Esophagus muscularis mucosa (tissue), 4 donors: ENCODE data around the gene PHAF1. TPM values are rescaled to one million over a fixed set of nuclear protein-coding genes. Genes with fewer than 3 reads are reported as not detected.

Experiments
- DNase-seq: peaks from one replicate; pipeline ENCODE4 v3.0.0-alpha.2; 2017; ENCODE audit errors: extremely low spot score
- H3K27ac ChIP-seq, 4 donors: fragments of 200-600 bp; sonication (generic); replicated peaks in 1 of 4; 1 replicate in 3 of 4; 2 replicates in 1 of 4; pipeline ENCODE4 v1.5.1; 2016 to 2019; ENCODE audit warnings: mild to moderate bottlenecking in 1 of 4
- H3K27me3 ChIP-seq, 4 donors: fragments of 200-600 bp; sonication (generic); one replicate each; pipeline versions ENCODE4 v1.5.1 to v1.6.0; 2016 to 2019
- H3K36me3 ChIP-seq, 4 donors: fragments of 200-600 bp; sonication (generic); one replicate each; pipeline ENCODE4 v1.5.1; 2016 to 2019
- H3K4me1 ChIP-seq, 4 donors: fragments of 200-600 bp; sonication (generic); one replicate each; pipeline ENCODE4 v1.5.1; 2016 to 2019
- H3K4me3 ChIP-seq, 4 donors: fragments of 200-600 bp; sonication (generic); 1 replicate in 2 of 4; 2 replicates in 2 of 4; pipeline ENCODE4 v1.5.1; 2016 to 2019; ENCODE audit warnings: mild to moderate bottlenecking in 4 of 4, moderate library complexity in 1 of 4
- H3K9me3 ChIP-seq, 4 donors: fragments of 200-600 bp; sonication (generic); 1 replicate in 3 of 4; 2 replicates in 1 of 4; pipeline ENCODE4 v1.5.1; 2016 to 2019
- CTCF ChIP-seq, 3 experiments: fragments of 200-600 bp in 2 of 3; fragments of 450-650 bp in 1 of 3; sonication (generic) in 2 of 3; IDR thresholded peaks; one replicate each; pipeline ENCODE4 v1.5.1; 2017 to 2019; ENCODE audit warnings: antibody characterized with exemption in 3 of 3, mild to moderate bottlenecking in 2 of 3, moderate library complexity in 1 of 3
- EP300 ChIP-seq: sonication (generic); formaldehyde crosslinking; IDR thresholded peaks from one replicate; pipeline ENCODE4 v1.6.1; 2017; ENCODE audit warnings: antibody characterized with exemption
- POLR2A ChIP-seq: fragments of 450-650 bp; IDR thresholded peaks from one replicate; pipeline ENCODE4 v1.6.1; 2017; ENCODE audit warnings: antibody characterized with exemption, moderate library complexity, mild to moderate bottlenecking, low read depth
- POLR2AphosphoS5 ChIP-seq, 2 donors: sonication (generic); formaldehyde crosslinking; IDR thresholded peaks; one replicate each; pipeline ENCODE4 v1.6.1; 2017; ENCODE audit warnings: antibody characterized with exemption in 2 of 2
- WGBS: methylation state at CpG from one replicate; pipeline ENCODE4 v1.1.5; 2018; 5-methylcytosine and 5-hydroxymethylcytosine counted together
- intact Hi-C: fragments of 100-400 bp; cut with DNase I; formaldehyde crosslinking; loops from one replicate; pipeline ENCODE4 v1.15.1; 2023
- total RNA-seq, 4 donors: library from RNA; depleted of rRNA; stranded (reverse); fragments of >200 nt; gene quantifications; one replicate each; pipeline versions ENCODE4 v1.1.0 to v1.2.1, GENCODE V29; 2016

The PHAF1 gene
- total RNA-seq, 4 donors from 2014 or later, result 11.4 to 23.7 (median 17.1) TPM

- 100% methylated on average over 6 of the region's 6 CpGs for WGBS
- intact Hi-C loops, result loop anchor here (5.0 kb wide), 2 partner anchors 81 to 131 kb away; partner anchors contain the start of gene CBFB
- no peak for DNase-seq
- peaks cover 0 to under 1% (median 0%) of the 10 kb centered on the region in 4 donors for H3K36me3 ChIP-seq
- no peak overlapping the region for H3K27ac ChIP-seq
- H3K9me3 ChIP-seq, result no peaks in the 10 kb centered on the region
- peaks cover 13 to 37% (median 30%) of the 10 kb centered on the region in 4 donors for H3K4me1 ChIP-seq
- H3K4me3 ChIP-seq, result no peak overlapping the region
- TF ChIP-seq POLR2A, result no peak
- TF ChIP-seq CTCF (IDR thresholded peaks at IDR 0.05), result no peak
- TF ChIP-seq POLR2AphosphoS5 (IDR thresholded peaks at IDR 0.05), result no peak
- no peak for TF ChIP-seq EP300
- no peaks in the 10 kb centered on the region for H3K27me3 ChIP-seq
Measured at GRCh38 chr16:67108489-67108888, 1.3 kb upstream of the PHAF1 start.

DNA sequence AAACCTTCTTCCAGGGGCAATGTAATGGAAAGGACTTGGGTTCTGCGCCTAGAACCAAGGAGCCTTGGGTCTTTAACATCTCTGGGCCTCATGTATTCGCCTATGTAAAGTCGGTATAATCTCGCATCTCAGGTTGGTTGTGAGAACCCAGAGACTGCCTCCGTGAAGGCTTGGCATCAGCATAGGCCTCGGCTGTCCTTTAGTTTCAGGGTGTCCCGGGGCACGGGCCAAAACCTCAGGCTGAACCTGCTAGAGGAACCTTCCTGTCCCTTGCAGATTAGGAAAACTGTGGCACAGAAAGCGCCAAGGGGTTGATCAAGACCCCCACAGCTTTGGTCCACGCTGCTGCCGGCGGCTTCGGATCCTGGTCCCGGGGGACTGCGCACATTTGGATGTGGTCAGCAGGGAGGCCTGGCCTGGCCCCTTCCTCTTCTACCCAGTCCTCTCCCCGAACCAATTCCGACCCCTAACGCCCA lies 772 bp upstream of the PHAF1 start:
- no peak for TF ChIP-seq EP300
- H3K36me3 ChIP-seq, result peaks cover 0 to 6% (median 0%) of the 10 kb centered on the region in 4 donors
- no peaks in the 10 kb centered on the region for H3K9me3 ChIP-seq
- H3K4me1 ChIP-seq, result peaks cover 13 to 37% (median 31%) of the 10 kb centered on the region in 4 donors
- 81% methylated on average over 11 of the region's 18 CpGs for WGBS
- H3K27me3 ChIP-seq, result no peaks in the 10 kb centered on the region
- intact Hi-C loops, result loop anchor here (5.0 kb wide), 2 partner anchors 82 to 132 kb away; partner anchors contain the start of gene CBFB
- peak overlapping the region; percentile 91 to 96 (median 92) for H3K4me3 ChIP-seq
- H3K27ac ChIP-seq, result peak overlapping the region; percentile 75 to 86 (median 77)
- no peak for DNase-seq

DNA sequence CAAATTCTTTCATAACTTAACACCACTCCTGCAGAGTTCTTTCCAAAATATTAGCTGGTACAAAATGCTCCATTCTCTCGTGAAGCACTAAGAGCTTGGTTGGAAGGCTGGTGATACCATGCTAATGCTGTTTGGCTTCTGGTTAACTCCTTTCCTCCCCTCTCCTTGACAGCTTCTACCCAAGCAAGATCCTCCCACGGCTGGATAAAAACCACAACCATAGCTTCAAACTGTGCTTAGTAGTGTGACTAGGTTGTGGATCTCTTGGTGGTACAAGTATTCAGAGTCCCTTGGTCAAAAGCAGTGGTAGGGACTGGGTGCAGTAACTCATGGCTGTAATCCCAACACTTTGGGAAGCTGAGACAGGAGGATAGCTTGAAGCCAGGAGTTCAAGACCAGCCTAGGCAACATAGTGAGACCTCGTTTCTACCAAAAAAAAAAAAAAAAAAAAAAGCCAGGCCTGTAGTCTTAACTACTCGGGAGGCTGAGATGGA lies 2.3 kb downstream of the PHAF1 start:
- Histone ChIP-seq H3K9me3 (no peaks in the 10 kb centered on the region), H3K4me1 (peaks cover 13 to 46% (median 31%) of the 10 kb centered on the region in 4 donors), H3K36me3 (peaks cover 0 to 13% (median 0%) of the 10 kb centered on the region in 4 donors), H3K27me3 (no peaks in the 10 kb centered on the region), H3K27ac (no peak overlapping the region), H3K4me3 (no peak overlapping the region)
- WGBS, result 75% methylated on average over 4 of the region's 4 CpGs
- intact Hi-C loops, result no loop called here
- TF ChIP-seq POLR2AphosphoS5 (IDR thresholded peaks at IDR 0.05) (no peak), EP300 (no peak), CTCF (IDR thresholded peaks at IDR 0.05) (no peak), POLR2A (no peak)
- DNase-seq, result no peak

- WGBS, result 74% methylated on average over 4 of the region's 4 CpGs
- H3K36me3 ChIP-seq, result peaks cover 0 to 13% (median 0%) of the 10 kb centered on the region in 4 donors
- no peaks in the 10 kb centered on the region for H3K9me3 ChIP-seq
Measured at GRCh38 chr16:67112591-67113399, 3.1 kb downstream of the PHAF1 start.

More at GRCh38 chr16:67112591-67113399, 3.1 kb downstream of the PHAF1 start:
- intact Hi-C loops, result no loop called here
- TF ChIP-seq EP300 (no peak), POLR2A (no peak), CTCF (IDR thresholded peaks at IDR 0.05) (no peak), POLR2AphosphoS5 (IDR thresholded peaks at IDR 0.05) (no peak)
- H3K4me3 ChIP-seq, result no peak overlapping the region
- no peak overlapping the region for H3K27ac ChIP-seq
- H3K4me1 ChIP-seq, result peaks cover 13 to 46% (median 31%) of the 10 kb centered on the region in 4 donors
- DNase-seq, result no peak
- H3K27me3 ChIP-seq, result no peaks in the 10 kb centered on the region
